NOMO-1 treated with DMSO at 0.1 percent for 48 hours (cell line): ENCODE measurements around the gene AGK.
"Not testable (repeated sequence)": the region's sequence is repeated elsewhere in the genome, so short reads cannot be mapped to it uniquely, and the experiment has no call there.

Source experiments
- DNase-seq: peaks from one replicate; lab custom pipeline; 2025; ENCODE audit not compliant: unreplicated experiment; lab: John Stamatoyannopoulos, UW

AGK gene

DNA sequence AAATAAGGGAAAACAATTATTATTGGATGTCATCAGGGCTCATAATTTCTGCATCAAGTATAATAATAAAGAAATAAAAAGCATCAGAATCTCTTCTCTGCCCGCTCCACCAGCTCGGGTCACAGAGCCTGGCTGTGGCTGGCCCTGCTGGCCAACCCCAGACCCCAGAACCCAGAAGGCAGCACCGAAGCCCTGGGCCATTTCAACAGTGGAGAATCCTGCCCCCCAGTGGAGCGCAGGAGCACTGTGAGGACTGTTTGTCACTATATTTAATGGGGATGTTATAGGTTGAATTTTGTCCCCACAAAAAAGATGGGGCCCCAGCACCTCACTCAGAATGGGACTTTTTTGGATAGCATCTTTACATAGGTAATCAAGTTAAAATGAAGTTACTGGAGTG is 123.5 kb downstream of the AGK start:
- no peak for DNase-seq

DNA sequence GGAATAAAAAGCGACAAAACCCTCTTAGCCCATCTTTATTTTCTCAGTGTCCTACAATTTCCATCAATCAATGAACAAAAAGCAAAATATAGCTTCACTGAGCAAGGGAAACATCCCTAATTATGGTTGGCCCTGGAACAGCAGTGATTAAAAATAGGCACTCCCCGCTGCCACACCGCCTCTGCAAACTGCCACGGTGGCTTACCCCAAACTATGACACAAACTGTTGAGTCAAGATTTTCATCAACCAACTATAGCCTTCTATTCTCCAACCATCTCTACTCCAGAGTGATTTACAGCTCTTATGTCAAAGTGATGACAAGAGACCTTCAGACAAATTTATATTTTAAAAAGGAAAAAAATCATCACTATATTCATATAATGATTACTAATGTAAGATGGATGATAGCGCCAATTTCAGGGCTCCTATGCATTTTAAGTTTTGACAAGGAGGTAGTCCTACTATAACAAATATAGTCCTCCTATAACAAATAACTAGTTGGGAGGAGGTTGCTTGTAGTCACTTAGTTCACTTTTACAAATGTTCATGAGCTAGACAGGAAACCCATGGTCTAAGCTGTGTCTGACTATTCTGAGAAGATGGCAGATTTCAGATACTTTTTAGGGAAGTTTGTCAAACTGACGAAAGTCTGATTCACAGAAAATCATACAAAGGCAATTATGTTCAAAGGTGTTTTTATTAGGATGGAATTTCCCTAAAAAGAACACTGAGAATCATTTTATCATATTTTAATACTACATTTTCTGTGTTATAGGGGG is 124.4 kb downstream of the AGK start:
- peak; percentile 45 for DNase-seq

DNA sequence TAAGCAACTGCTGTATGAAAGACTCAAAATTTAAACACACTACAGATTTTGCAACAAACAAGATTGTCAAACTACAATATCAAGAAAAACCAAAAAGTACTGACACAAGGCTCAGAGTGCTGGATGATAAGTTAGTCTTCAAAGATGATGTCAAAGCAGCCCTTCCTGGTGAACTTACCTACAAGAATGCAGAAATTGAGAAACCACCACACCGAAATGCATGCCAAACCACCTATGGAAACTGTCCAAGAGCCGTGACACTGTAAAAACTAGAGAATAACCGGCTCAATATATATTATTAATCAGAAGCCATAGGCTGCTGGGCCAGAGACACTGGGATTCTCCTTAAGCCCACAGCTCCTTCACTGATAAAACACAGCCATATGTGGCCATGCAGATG is 125.4 kb downstream of the AGK start:
- DNase-seq, result no peak

- no peak for DNase-seq
Observed at GRCh38 chr7:141679014-141679413, 127.8 kb downstream of the AGK start.

GRCh38 chr7:141685285-141686023 is 134.2 kb downstream of the AGK start:
- DNase-seq, result no peak

DNA sequence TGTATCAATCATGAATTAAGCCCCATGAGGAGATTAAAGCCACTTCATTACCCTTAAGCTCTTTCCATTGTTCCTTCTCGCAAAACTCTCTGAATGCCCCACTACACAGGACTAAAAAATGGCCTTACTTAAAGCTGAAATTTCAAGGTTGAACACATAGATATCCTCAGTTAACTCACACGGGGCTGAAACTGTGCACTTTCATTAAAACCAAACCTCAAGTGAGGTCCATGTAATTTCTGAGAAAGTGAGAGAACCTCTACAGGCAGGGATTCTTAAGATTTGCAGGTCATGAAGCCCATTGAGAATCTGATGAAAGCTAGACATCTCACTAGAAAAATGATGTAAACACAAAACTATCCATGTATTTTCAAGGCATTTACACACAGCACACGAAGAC is 134.9 kb downstream of the AGK start:
- DNase-seq, result no peak

DNA sequence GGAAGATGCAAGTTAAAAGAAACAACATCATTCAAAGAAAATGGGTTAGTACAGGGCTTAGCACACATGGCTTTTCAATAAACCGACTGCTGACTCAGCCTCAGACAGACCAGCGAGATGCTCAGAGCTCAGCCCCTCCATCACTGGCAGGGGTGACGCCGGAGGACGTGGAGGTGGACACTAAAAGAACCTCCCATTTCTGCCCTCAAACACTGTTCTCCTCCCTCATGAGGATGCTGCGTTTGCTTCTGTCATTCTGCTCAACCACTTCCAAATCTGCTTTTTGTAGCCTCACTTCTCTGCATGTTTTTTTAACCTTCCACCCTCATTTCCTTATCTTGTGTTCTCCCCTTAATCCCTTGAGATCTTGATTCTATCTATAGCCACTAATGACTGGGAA is 135.5 kb downstream of the AGK start:
- no peak for DNase-seq

GRCh38 chr7:141688043-141688442 is 136.8 kb downstream of the AGK start:
- no peak for DNase-seq

- DNase-seq, result not testable (repeated sequence)
Observed at GRCh38 chr7:141689072-141689825, 138.0 kb downstream of the AGK start.

DNA sequence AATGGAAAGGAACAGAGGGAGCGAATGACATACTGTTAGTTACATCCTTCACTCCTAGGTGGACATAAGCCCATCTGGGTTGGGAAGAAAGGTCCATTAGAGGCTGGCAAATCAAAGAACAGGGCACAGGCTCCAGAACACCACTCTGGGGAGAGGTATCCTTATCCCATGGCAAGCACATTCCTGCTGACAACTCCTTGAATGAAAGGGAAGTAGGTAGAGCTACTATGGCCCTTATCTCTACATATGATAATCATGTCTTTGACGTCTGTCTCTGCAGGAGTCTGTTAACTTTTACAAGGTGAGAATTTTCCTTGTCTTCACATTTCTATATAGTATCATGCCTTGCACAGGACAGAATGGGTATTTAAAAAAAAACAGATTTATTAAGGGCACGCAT is 140.3 kb downstream of the AGK start:
- DNase-seq, result no peak

DNA sequence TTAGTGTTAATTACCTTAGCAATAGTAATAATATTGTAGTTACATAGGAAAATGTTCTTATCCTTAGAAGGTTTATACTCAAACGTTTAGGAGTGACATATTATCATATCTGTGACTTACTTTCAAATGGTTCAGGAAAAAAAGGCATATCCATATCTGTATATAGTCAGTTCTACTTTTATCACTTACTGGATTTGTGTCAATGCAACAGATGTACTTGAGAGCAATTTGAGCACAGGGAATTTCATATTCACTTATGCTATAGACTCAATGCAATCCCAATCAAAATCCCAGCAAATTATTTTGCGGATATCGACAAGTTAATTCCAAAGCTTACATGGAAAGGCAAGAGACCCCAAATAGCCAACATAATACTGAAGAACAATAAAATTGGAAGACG is 140.8 kb downstream of the AGK start:
- DNase-seq, result no peak

GRCh38 chr7:141693082-141693481 is 141.9 kb downstream of the AGK start:
- no peak for DNase-seq

GRCh38 chr7:141695803-141696289 is 144.6 kb downstream of the AGK start:
- DNase-seq, result no peak

DNA sequence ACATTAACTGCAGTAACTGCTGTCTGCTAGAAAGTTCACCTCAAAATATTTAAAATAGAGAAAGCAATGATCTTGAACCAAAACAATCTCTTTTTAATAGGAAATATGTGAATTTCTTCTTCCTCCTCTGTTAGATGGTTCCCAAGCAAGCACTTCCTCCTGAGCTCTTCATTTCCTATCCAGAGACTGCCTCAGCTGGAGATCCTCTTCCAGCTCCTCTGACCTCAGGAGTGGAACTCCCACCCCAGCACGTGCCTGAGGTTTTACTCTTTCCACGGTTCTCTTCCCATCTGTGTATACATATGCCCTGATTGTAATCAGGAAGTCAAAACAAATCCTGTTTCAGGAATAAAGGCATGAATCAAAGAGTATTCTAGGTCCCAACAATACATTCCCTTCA is 145.1 kb downstream of the AGK start:
- DNase-seq, result no peak

DNA sequence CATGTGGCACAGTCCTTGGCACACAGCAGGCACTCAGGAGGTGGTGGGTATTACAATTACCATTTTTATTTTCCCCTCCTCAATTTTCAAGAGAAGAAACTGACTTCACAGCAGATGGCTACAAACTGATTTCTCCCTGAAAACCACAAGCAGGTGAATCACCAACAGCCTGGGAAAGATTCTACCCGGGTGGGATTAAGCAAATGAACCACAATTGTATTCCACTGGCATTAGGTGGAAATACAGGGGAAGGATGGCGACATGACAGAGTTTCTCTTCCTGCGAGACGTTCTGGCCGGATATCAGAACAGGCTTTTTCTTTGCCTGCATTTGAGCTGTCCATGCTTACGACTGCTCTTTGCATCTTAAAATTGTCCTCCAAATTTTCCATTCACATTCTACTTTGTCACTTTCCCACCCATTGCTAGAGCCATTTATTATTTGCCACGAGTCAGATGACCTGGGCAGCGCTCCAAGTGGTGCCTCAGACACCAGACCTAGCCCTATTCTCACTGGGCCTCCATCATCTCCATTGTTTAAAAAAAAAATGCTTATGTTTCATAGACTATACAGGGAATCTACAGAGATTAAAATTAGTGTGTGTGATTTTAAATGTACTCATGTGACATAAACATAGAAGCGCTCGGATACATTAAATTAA is 146.1 kb downstream of the AGK start:
- no peak for DNase-seq

DNA sequence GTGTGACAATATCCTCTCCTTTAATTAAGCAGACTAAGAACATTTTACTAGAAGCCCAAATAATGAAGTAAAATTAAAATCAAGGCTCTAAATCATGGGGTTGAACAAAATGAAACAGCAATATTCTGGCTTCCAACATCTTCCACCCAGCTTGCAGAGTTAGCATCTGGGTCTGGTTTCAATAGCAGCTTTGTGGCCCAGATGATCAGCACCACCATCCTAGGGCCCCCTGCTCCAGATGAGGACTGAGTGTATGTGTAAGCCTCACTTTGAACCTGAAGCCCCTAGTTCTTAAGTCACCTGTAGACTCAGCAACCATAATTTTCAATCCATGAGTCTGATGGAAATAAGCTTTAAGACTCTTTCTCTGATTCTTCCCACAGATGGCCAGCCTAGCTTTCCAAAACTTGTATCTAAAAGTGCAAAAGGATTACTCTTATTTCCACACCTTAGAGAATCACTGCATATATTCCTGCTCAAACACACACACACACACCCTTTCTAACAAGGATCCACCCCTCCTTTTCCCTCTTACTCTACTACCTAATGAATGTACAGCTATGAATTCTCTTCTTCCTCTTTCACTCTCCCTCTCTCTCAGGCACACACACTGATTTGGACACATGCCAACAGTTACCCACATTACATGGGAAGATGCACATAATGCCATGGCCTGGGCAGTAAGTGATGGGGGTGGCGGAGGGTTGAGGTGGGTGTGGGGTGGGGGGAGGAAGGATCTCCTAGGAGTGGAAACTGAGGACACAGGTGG is 147.2 kb downstream of the AGK start:
- peak; percentile 33 for DNase-seq

GRCh38 chr7:141699860-141700259 is 148.7 kb downstream of the AGK start:
- DNase-seq, result no peak

- no peak for DNase-seq
Observed at GRCh38 chr7:141700296-141700847, 149.2 kb downstream of the AGK start.

GRCh38 chr7:141700848-141701371 is 149.7 kb downstream of the AGK start:
- no peak for DNase-seq

DNA sequence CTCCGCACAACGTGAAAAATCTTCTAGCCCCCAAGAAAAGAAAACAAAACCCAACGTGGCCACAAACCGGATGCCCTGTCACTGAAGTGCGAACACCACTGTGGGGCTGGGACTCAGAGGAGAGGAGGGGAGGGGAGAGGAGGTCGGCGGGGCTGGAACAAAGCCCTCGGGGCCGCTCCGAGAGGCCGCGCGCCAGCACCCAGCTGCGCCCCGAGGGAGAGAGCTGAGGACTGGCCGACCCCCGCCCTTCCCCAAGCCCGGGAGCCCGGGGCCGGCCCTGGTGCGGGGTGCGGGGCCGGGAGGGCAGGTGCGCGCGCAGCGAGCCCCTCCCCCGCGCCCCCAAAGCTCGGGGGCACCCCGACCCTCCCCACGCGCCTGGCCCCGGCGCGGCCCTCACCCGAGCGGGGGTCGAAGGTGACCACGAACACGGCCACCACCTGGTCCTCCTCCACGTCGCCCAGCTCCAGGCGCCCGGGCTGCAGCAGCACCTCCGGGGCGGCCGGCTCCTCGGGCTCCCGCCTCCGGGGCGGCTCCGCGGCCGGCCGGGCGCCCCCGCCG is 150.4 kb downstream of the AGK start:
- DNase-seq, result no peak
